GM23248 (cell line): ENCODE data around the gene CAMK2D. TPM values are rescaled to one million over a fixed set of nuclear protein-coding genes. Genes with fewer than 3 reads are reported as not detected.
A peak's percentile ranks its signal among the peaks of the same experiment; 100 is the strongest.

Experiments
- DNase-seq: peaks from one replicate; pipeline ENCODE4 v3.0.0-alpha.2; 2015
- H2AFZ ChIP-seq: fragments of 200-600 bp; sonication (generic); 2 replicates; pipeline ENCODE4 v1.6.1; 2016; ENCODE audit warnings: antibody characterized with exemption
- H3F3A ChIP-seq: fragments of 200-600 bp; sonication (generic); 2 replicates; pipeline ENCODE4 v1.6.1; 2016; ENCODE audit warnings: mild to moderate bottlenecking, antibody characterized with exemption, mixed run types; ENCODE audit not compliant: insufficient read depth
- H3K27ac ChIP-seq: fragments of 200-600 bp; sonication (generic); 2 replicates; pipeline ENCODE4 v1.5.1; 2016; ENCODE audit warnings: mild to moderate bottlenecking
- H3K27me3 ChIP-seq: fragments of 200-600 bp; sonication (generic); replicated peaks from 2 replicates; pipeline ENCODE4 v1.6.1; 2016; ENCODE audit warnings: mild to moderate bottlenecking; ENCODE audit not compliant: insufficient read depth
- H3K36me3 ChIP-seq: fragments of 200-600 bp; sonication (generic); 2 replicates; pipeline ENCODE4 v1.6.1; 2016; ENCODE audit warnings: low read depth, mild to moderate bottlenecking
- H3K4me1 ChIP-seq: fragments of 200-600 bp; sonication (generic); 2 replicates; pipeline ENCODE4 v1.6.1; 2016; ENCODE audit warnings: mild to moderate bottlenecking; ENCODE audit not compliant: insufficient read depth
- H3K4me2 ChIP-seq: fragments of 200-600 bp; sonication (generic); one replicate; pipeline ENCODE4 v1.6.1; 2016; ENCODE audit warnings: mild to moderate bottlenecking; ENCODE audit not compliant: unreplicated experiment
- H3K4me3 ChIP-seq: fragments of 200-600 bp; sonication (generic); 2 replicates; pipeline ENCODE4 v1.5.1; 2016; ENCODE audit warnings: mild to moderate bottlenecking
- H3K79me2 ChIP-seq: fragments of 200-600 bp; sonication (generic); 2 replicates; pipeline ENCODE4 v1.6.1; 2016; ENCODE audit warnings: mild to moderate bottlenecking; ENCODE audit not compliant: insufficient read depth
- H3K9ac ChIP-seq: fragments of 200-600 bp; sonication (generic); 2 replicates; pipeline ENCODE4 v1.6.1; 2016; ENCODE audit warnings: mild to moderate bottlenecking
- H3K9me2 ChIP-seq: fragments of 200-600 bp; sonication (generic); 2 replicates; pipeline ENCODE4 v1.6.1; 2016; ENCODE audit warnings: mixed run types, mild to moderate bottlenecking, moderate library complexity; ENCODE audit not compliant: insufficient read depth
- H3K9me3 ChIP-seq: fragments of 200-600 bp; sonication (generic); one replicate; pipeline ENCODE4 v1.6.1; 2017; ENCODE audit warnings: low read depth
- H4K20me1 ChIP-seq: fragments of 200-600 bp; sonication (generic); 2 replicates; pipeline ENCODE4 v1.6.0; 2016; ENCODE audit not compliant: insufficient read depth
- EZH2 ChIP-seq: fragments of 200-600 bp; sonication (generic); IDR thresholded peaks from 2 replicates; pipeline ENCODE4 v1.6.1; 2018; ENCODE audit warnings: antibody characterized with exemption, mild to moderate bottlenecking; ENCODE audit not compliant: insufficient read depth, poor library complexity, severe bottlenecking
- EZH2phosphoT487 ChIP-seq: fragments of 200-600 bp; sonication (generic); IDR thresholded peaks from 2 replicates; pipeline ENCODE4 v1.6.1; 2018; ENCODE audit warnings: antibody characterized with exemption, moderate library complexity, mild to moderate bottlenecking, low read depth; ENCODE audit not compliant: insufficient read depth
- WGBS, 2 experiments: methylation state at CpG; one replicate each; pipeline ENCODE4 v1.1.6; 2015 to 2017; ENCODE audit warnings: low lambda C conversion rate in 2 of 2, low coverage in 1 of 2; ENCODE audit errors: missing lambda C conversion rate in 2 of 2; 5-methylcytosine and 5-hydroxymethylcytosine counted together
- in situ Hi-C: fragments of 300-500 bp; cut with MboI; formaldehyde crosslinking; loops from 2 replicates; pipeline ENCODE4 v1.15.0; 2020
- polyA plus RNA-seq: library from polyadenylated mRNA; unstranded; fragments of >200 nt; fragmentation: Nextera tagmentation; extraction: Ambion mirVana; gene quantifications from 2 replicates; pipeline ENCODE4 v1.2.1, GENCODE V29; 2016
- total RNA-seq: library from RNA; depleted of rRNA; stranded (reverse); fragments of >200 nt; shearing (Covaris generic); gene quantifications from 2 replicates; pipeline ENCODE4 v1.2.3, GENCODE V29; 2014

The CAMK2D gene
- total and polyA plus RNA-seq, 2 experiments from 2014 or later: 78.8 to 94.5 TPM

GRCh38 chr4:113591982-113592381, 169.6 kb downstream of the CAMK2D start:
- peaks cover 13% of the 10 kb centered on the region; the same call in 1 of the 2 replicates for H3F3A ChIP-seq
- TF ChIP-seq EZH2: no peak
- no peak for TF ChIP-seq EZH2phosphoT487
- H3K79me2 ChIP-seq: peaks cover 84% of the 10 kb centered on the region
- peak; percentile 14 for DNase-seq
- no peaks in the 10 kb centered on the region for H3K9me3 ChIP-seq
- in situ Hi-C loops: no loop called here
- H3K9me2 ChIP-seq: no peaks in the 10 kb centered on the region
- no peak overlapping the region for H3K27ac ChIP-seq
- H2AFZ ChIP-seq: no peak overlapping the region
- H3K9ac ChIP-seq: no peak overlapping the region
- peaks cover 11% of the 10 kb centered on the region; the same call in 1 of the 2 replicates for H3K36me3 ChIP-seq
- no peaks in the 10 kb centered on the region for H3K4me1 ChIP-seq
- WGBS, 2 experiments: 87 to 97% methylated on average over 1 of the region's 1 CpG
- no peaks in the 10 kb centered on the region for H4K20me1 ChIP-seq
- no peak overlapping the region for H3K4me2 ChIP-seq
- H3K4me3 ChIP-seq: no peak overlapping the region
- H3K27me3 ChIP-seq: no peaks in the 10 kb centered on the region

GRCh38 chr4:113588895-113589668, 172.5 kb downstream of the CAMK2D start:
- TF ChIP-seq EZH2phosphoT487 (no peak), EZH2 (no peak)
- 97% methylated on average over 4 of the region's 4 CpGs for WGBS, 2 experiments

GRCh38 chr4:113587640-113588275, 173.8 kb downstream of the CAMK2D start:
- no peaks in the 10 kb centered on the region for H3K9me2 ChIP-seq
- no peaks in the 10 kb centered on the region for H3K27me3 ChIP-seq
- H2AFZ ChIP-seq: no peak overlapping the region
- in situ Hi-C loops: no loop called here
- peaks cover 17% of the 10 kb centered on the region; the same call in 1 of the 2 replicates for H3K4me1 ChIP-seq
- no peak overlapping the region for H3K4me2 ChIP-seq
- no peak for DNase-seq
- 0 out of 2 replicates have a peak, but pooled peaks cover 5% of the 10 kb centered on the region for H4K20me1 ChIP-seq
- H3F3A ChIP-seq: peaks cover 19% of the 10 kb centered on the region; the same call in 1 of the 2 replicates
- no peak overlapping the region for H3K9ac ChIP-seq
- H3K27ac ChIP-seq: no peak overlapping the region
- H3K36me3 ChIP-seq: peaks cover 5% of the 10 kb centered on the region; the same call in 1 of the 2 replicates
- WGBS, 2 experiments: 65% methylated on average over 4 of the region's 4 CpGs
- TF ChIP-seq EZH2phosphoT487: no peak
- TF ChIP-seq EZH2: no peak
- no peak overlapping the region for H3K4me3 ChIP-seq
- no peaks in the 10 kb centered on the region for H3K9me3 ChIP-seq
- H3K79me2 ChIP-seq: peaks cover 76% of the 10 kb centered on the region

More at GRCh38 chr4:113588895-113589668, 172.5 kb downstream of the CAMK2D start:
- no peaks in the 10 kb centered on the region for H3K9me2 ChIP-seq
- H3K27me3 ChIP-seq: no peaks in the 10 kb centered on the region
- no peak for DNase-seq
- peaks cover 13% of the 10 kb centered on the region; the same call in 1 of the 2 replicates for H3K4me1 ChIP-seq
- in situ Hi-C loops: no loop called here
- no peak overlapping the region for H2AFZ ChIP-seq
- H3F3A ChIP-seq: peaks cover 19% of the 10 kb centered on the region; the same call in 1 of the 2 replicates
- 0 out of 2 replicates have a peak, but pooled peaks cover 5% of the 10 kb centered on the region for H4K20me1 ChIP-seq
- no peak overlapping the region for H3K9ac ChIP-seq
- no peaks in the 10 kb centered on the region for H3K36me3 ChIP-seq
- peaks cover 77% of the 10 kb centered on the region for H3K79me2 ChIP-seq
- H3K27ac ChIP-seq: no peak overlapping the region
- H3K4me3 ChIP-seq: no peak overlapping the region
- H3K9me3 ChIP-seq: no peaks in the 10 kb centered on the region
- H3K4me2 ChIP-seq: no peak overlapping the region

GRCh38 chr4:113587156-113587555, 174.4 kb downstream of the CAMK2D start:
- peaks cover 19% of the 10 kb centered on the region; the same call in 1 of the 2 replicates for H3F3A ChIP-seq
- H2AFZ ChIP-seq: no peak overlapping the region
- peaks cover 76% of the 10 kb centered on the region for H3K79me2 ChIP-seq
- H3K4me2 ChIP-seq: no peak overlapping the region
- H3K36me3 ChIP-seq: peaks cover 5% of the 10 kb centered on the region; the same call in 1 of the 2 replicates
- H3K4me3 ChIP-seq: no peak overlapping the region
- in situ Hi-C loops: no loop called here
- H3K9ac ChIP-seq: no peak overlapping the region
- no peaks in the 10 kb centered on the region for H3K27me3 ChIP-seq
- H3K27ac ChIP-seq: no peak overlapping the region
- H4K20me1 ChIP-seq: 0 out of 2 replicates have a peak, but pooled peaks cover 5% of the 10 kb centered on the region
- TF ChIP-seq EZH2 (no peak), EZH2phosphoT487 (no peak)
- no peak for DNase-seq
- no peaks in the 10 kb centered on the region for H3K9me2 ChIP-seq
- H3K9me3 ChIP-seq: no peaks in the 10 kb centered on the region
- 97 to 98% methylated on average over 2 of the region's 2 CpGs for WGBS, 2 experiments
- peaks cover 17% of the 10 kb centered on the region; the same call in 1 of the 2 replicates for H3K4me1 ChIP-seq
